Spleen (tissue), 7 donors: ENCODE data around the gene SMIM7.

Experiments used
- CTCF ChIP-seq, 11 experiments: fragments of 200-600 bp in 7 of 11; fragments of 450-650 bp in 4 of 11; sonication (generic) in 4 of 11; IDR thresholded peaks in 8 of 11; conservative IDR thresholded peaks in 3 of 11; 1 replicate in 7 of 11; 2 replicates in 4 of 11; pipeline versions ENCODE4 v1.4.0 to v1.8.0; 2016 to 2021; ENCODE audit warnings: antibody characterized with exemption in 11 of 11, inconsistent platforms in 4 of 11, mild to moderate bottlenecking in 1 of 11
- POLR2A ChIP-seq, 3 donors: fragments of 450-650 bp; IDR thresholded peaks; one replicate each; pipeline ENCODE4 v1.5.1; 2017; ENCODE audit warnings: antibody characterized with exemption in 3 of 3, mild to moderate bottlenecking in 1 of 3
- POLR2AphosphoS5 ChIP-seq, 3 donors: sonication (generic); formaldehyde crosslinking; IDR thresholded peaks; one replicate each; pipeline ENCODE4 v1.5.1; 2017; ENCODE audit warnings: antibody characterized with exemption in 3 of 3
- donor health status: DM: no; HTN: no; CAD: no; lungs with moderate emphysema.
- donor health status: DM: no; HTN: no; CAD: no.
- donor health status: DM: no; HTN: no; CAD: no.

GRCh38 chr19:16620018-16620417 is 39.9 kb downstream of the SMIM7 start:
- TF ChIP-seq CTCF (IDR thresholded peaks at IDR 0.05 in 8 of 11, conservative IDR thresholded peaks at IDR 0.05 in 3 of 11) = no peak
- no peak for TF ChIP-seq POLR2A (IDR thresholded peaks at IDR 0.05)
- TF ChIP-seq POLR2AphosphoS5 (IDR thresholded peaks at IDR 0.05) = no peak
